Loucy (cell line): ENCODE results near the gene ZNF771.

Source experiments
- EZH2phosphoT487 ChIP-seq: fragments of 200-600 bp; IDR thresholded peaks from 2 replicates; pipeline ENCODE4 v1.6.1; 2018; ENCODE audit warnings: antibody characterized with exemption, mild to moderate bottlenecking, moderate library complexity, borderline replicate concordance
- TF ChIP-seq, protein P1 (sequence below): fragments of 200-600 bp; sonication (generic); conservative IDR thresholded peaks from 2 replicates; pipeline ENCODE4 v1.5.1; 2014; ENCODE audit warnings: mild to moderate bottlenecking, antibody characterized with exemption, low read length

GRCh38 chr16:30407102-30407803 is at the start of gene ZNF771:
- TF ChIP-seq, protein P1, sequence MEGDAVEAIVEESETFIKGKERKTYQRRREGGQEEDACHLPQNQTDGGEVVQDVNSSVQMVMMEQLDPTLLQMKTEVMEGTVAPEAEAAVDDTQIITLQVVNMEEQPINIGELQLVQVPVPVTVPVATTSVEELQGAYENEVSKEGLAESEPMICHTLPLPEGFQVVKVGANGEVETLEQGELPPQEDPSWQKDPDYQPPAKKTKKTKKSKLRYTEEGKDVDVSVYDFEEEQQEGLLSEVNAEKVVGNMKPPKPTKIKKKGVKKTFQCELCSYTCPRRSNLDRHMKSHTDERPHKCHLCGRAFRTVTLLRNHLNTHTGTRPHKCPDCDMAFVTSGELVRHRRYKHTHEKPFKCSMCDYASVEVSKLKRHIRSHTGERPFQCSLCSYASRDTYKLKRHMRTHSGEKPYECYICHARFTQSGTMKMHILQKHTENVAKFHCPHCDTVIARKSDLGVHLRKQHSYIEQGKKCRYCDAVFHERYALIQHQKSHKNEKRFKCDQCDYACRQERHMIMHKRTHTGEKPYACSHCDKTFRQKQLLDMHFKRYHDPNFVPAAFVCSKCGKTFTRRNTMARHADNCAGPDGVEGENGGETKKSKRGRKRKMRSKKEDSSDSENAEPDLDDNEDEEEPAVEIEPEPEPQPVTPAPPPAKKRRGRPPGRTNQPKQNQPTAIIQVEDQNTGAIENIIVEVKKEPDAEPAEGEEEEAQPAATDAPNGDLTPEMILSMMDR, result peak; percentile 21; the same call in 1 of the 2 replicates
- TF ChIP-seq EZH2phosphoT487, result no peak
